WI38 (cell line): Measurements from ENCODE around the gene RGR.

Experiments
- H3K4me3 ChIP-seq: 2 replicates; pipeline ENCODE4 v1.5.1; 2011; ENCODE audit warnings: low read depth, mild to moderate bottlenecking, control low read depth, low read length
- CTCF ChIP-seq: IDR thresholded peaks from 2 replicates; pipeline ENCODE4 v1.5.1; 2012; ENCODE audit warnings: low read depth, mild to moderate bottlenecking, control low read depth, low read length

The RGR gene

GRCh38 chr10:84205853-84206525, 38.9 kb upstream of the RGR start:
- H3K4me3 ChIP-seq: no peak overlapping the region
- TF ChIP-seq CTCF: no peak

GRCh38 chr10:84208023-84208422, 36.8 kb upstream of the RGR start:
- H3K4me3 ChIP-seq: no peak overlapping the region
- no peak for TF ChIP-seq CTCF

GRCh38 chr10:84211566-84211965, 33.3 kb upstream of the RGR start:
- H3K4me3 ChIP-seq: no peak overlapping the region
- TF ChIP-seq CTCF: no peak

GRCh38 chr10:84212014-84212413, 32.8 kb upstream of the RGR start:
- TF ChIP-seq CTCF: no peak
- no peak overlapping the region for H3K4me3 ChIP-seq

GRCh38 chr10:84213076-84213475, 31.8 kb upstream of the RGR start:
- no peak for TF ChIP-seq CTCF
- H3K4me3 ChIP-seq: no peak overlapping the region

GRCh38 chr10:84214046-84214572, 30.7 kb upstream of the RGR start:
- no peak overlapping the region for H3K4me3 ChIP-seq
- no peak for TF ChIP-seq CTCF

GRCh38 chr10:84214612-84215235, 30.1 kb upstream of the RGR start:
- no peak overlapping the region for H3K4me3 ChIP-seq
- TF ChIP-seq CTCF: peak; percentile 42; the same call in 1 of the 2 replicates
